Measurements from ENCODE around the gene PKNOX2.

- TF ChIP-seq EZH2 (optimal IDR thresholded peaks at IDR 0.05; ENCODE audit: low read depth, low read length) (no peak), EZH2phosphoT487 (IDR thresholded peaks at IDR 0.05; ENCODE audit: low read length) (no peak)
- TF ChIP-seq, protein P1, sequence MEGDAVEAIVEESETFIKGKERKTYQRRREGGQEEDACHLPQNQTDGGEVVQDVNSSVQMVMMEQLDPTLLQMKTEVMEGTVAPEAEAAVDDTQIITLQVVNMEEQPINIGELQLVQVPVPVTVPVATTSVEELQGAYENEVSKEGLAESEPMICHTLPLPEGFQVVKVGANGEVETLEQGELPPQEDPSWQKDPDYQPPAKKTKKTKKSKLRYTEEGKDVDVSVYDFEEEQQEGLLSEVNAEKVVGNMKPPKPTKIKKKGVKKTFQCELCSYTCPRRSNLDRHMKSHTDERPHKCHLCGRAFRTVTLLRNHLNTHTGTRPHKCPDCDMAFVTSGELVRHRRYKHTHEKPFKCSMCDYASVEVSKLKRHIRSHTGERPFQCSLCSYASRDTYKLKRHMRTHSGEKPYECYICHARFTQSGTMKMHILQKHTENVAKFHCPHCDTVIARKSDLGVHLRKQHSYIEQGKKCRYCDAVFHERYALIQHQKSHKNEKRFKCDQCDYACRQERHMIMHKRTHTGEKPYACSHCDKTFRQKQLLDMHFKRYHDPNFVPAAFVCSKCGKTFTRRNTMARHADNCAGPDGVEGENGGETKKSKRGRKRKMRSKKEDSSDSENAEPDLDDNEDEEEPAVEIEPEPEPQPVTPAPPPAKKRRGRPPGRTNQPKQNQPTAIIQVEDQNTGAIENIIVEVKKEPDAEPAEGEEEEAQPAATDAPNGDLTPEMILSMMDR (IDR thresholded peaks at IDR 0.05; ENCODE audit: low read length): no peak
These were observed 266.9 kb downstream of the PKNOX2 start for GRCh38 chr11:125431481-125431880.
